ENCODE results near the gene FRAS1.

DNA sequence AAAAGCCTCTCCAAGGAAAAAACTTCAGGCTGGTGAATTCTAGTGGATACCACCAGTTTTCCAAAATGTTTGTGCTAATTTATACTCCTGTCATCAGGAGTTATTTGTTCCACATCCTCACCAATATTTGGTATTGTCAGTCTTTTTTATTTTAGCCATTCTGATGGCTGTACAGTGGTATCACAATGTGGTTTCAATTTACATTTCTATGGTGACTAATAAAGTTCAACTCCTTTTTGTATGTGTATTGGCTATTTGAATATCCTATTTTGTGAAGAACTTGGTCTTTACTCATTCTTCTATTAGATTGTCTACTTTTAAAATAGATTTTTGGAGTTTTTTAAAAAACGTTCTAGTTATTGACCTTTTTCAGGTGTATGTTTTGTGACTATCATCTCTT, 33.0 kb upstream of the FRAS1 start:
- TF ChIP-seq E2F5 (CRISPR knock-in tag; IDR thresholded peaks at IDR 0.05) (no peak), ATF3 (CRISPR knock-in tag; conservative IDR thresholded peaks at IDR 0.05) (no peak), PRDM15 (CRISPR knock-in tag; IDR thresholded peaks at IDR 0.05) (no peak), SP1 (CRISPR knock-in tag; conservative IDR thresholded peaks at IDR 0.05) (no peak), CBFB (CRISPR knock-in tag; IDR thresholded peaks at IDR 0.05; ENCODE audit: low read depth) (no peak), MAX (CRISPR knock-in tag; IDR thresholded peaks at IDR 0.05) (no peak), IRF1 (CRISPR knock-in tag; IDR thresholded peaks at IDR 0.05) (no peak), KAT7 (CRISPR knock-in tag; IDR thresholded peaks at IDR 0.05; ENCODE audit: borderline replicate concordance) (no peak), ZSCAN18 (CRISPR knock-in tag; IDR thresholded peaks at IDR 0.05) (no peak), JUN (CRISPR knock-in tag; IDR thresholded peaks at IDR 0.05) (no peak)
- TF ChIP-seq, protein P1, sequence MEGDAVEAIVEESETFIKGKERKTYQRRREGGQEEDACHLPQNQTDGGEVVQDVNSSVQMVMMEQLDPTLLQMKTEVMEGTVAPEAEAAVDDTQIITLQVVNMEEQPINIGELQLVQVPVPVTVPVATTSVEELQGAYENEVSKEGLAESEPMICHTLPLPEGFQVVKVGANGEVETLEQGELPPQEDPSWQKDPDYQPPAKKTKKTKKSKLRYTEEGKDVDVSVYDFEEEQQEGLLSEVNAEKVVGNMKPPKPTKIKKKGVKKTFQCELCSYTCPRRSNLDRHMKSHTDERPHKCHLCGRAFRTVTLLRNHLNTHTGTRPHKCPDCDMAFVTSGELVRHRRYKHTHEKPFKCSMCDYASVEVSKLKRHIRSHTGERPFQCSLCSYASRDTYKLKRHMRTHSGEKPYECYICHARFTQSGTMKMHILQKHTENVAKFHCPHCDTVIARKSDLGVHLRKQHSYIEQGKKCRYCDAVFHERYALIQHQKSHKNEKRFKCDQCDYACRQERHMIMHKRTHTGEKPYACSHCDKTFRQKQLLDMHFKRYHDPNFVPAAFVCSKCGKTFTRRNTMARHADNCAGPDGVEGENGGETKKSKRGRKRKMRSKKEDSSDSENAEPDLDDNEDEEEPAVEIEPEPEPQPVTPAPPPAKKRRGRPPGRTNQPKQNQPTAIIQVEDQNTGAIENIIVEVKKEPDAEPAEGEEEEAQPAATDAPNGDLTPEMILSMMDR (IDR thresholded peaks at IDR 0.05) = no peak
- TF ChIP-seq, protein P2, sequence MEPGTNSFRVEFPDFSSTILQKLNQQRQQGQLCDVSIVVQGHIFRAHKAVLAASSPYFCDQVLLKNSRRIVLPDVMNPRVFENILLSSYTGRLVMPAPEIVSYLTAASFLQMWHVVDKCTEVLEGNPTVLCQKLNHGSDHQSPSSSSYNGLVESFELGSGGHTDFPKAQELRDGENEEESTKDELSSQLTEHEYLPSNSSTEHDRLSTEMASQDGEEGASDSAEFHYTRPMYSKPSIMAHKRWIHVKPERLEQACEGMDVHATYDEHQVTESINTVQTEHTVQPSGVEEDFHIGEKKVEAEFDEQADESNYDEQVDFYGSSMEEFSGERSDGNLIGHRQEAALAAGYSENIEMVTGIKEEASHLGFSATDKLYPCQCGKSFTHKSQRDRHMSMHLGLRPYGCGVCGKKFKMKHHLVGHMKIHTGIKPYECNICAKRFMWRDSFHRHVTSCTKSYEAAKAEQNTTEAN (CRISPR knock-in tag; IDR thresholded peaks at IDR 0.05) = no peak
- TF ChIP-seq, protein P3, sequence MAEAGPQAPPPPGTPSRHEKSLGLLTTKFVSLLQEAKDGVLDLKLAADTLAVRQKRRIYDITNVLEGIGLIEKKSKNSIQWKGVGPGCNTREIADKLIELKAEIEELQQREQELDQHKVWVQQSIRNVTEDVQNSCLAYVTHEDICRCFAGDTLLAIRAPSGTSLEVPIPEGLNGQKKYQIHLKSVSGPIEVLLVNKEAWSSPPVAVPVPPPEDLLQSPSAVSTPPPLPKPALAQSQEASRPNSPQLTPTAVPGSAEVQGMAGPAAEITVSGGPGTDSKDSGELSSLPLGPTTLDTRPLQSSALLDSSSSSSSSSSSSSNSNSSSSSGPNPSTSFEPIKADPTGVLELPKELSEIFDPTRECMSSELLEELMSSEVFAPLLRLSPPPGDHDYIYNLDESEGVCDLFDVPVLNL (CRISPR knock-in tag; IDR thresholded peaks at IDR 0.05; ENCODE audit: borderline replicate concordance, low read depth) = no peak
- TF ChIP-seq, protein P4, sequence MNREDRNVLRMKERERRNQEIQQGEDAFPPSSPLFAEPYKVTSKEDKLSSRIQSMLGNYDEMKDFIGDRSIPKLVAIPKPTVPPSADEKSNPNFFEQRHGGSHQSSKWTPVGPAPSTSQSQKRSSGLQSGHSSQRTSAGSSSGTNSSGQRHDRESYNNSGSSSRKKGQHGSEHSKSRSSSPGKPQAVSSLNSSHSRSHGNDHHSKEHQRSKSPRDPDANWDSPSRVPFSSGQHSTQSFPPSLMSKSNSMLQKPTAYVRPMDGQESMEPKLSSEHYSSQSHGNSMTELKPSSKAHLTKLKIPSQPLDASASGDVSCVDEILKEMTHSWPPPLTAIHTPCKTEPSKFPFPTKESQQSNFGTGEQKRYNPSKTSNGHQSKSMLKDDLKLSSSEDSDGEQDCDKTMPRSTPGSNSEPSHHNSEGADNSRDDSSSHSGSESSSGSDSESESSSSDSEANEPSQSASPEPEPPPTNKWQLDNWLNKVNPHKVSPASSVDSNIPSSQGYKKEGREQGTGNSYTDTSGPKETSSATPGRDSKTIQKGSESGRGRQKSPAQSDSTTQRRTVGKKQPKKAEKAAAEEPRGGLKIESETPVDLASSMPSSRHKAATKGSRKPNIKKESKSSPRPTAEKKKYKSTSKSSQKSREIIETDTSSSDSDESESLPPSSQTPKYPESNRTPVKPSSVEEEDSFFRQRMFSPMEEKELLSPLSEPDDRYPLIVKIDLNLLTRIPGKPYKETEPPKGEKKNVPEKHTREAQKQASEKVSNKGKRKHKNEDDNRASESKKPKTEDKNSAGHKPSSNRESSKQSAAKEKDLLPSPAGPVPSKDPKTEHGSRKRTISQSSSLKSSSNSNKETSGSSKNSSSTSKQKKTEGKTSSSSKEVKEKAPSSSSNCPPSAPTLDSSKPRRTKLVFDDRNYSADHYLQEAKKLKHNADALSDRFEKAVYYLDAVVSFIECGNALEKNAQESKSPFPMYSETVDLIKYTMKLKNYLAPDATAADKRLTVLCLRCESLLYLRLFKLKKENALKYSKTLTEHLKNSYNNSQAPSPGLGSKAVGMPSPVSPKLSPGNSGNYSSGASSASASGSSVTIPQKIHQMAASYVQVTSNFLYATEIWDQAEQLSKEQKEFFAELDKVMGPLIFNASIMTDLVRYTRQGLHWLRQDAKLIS (CRISPR knock-in tag; IDR thresholded peaks at IDR 0.05; ENCODE audit: borderline replicate concordance) = no peak

All from WTC11 (cell line).